ENCODE measurements around the gene FBXW7. TPM values are rescaled to one million over a fixed set of nuclear protein-coding genes. Genes with fewer than 3 reads are reported as not detected.
A peak's percentile ranks its signal among the peaks of the same experiment; 100 is the strongest.

FBXW7 gene
- total RNA-seq, 1 donor from 2014 or later = 125 TPM

DNA sequence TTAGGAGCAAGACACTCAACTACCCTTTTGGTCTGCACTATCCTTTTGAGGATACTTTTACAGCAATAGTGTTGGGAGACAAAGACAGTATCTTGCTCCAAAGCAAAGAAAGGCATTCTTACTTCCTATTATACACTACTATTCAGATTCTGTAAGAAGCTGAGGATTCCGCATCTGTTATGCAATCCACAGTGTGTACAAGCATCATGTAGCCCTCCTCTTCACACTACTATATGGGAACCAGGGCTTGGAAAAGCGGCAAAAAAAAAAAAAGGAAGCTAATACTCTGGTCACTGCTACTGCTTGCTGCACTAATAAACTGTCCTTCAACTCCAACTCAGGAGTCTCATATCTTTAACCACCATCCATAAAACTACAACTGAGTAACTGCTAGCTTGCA lies 59.1 kb downstream of the FBXW7 start:
- no peak for DNase-seq (ENCODE audit: low read depth)

GRCh38 chr4:152471251-152471792 lies 64.6 kb downstream of the FBXW7 start:
- no peak for DNase-seq (ENCODE audit: low read depth)

- no peak for DNase-seq (ENCODE audit: low read depth)
Measured at GRCh38 chr4:152468408-152468807, 67.5 kb downstream of the FBXW7 start.

- no peak for DNase-seq (ENCODE audit: low read depth)
Measured at GRCh38 chr4:152467101-152467500, 68.8 kb downstream of the FBXW7 start.

GRCh38 chr4:152464030-152464823 lies 71.7 kb downstream of the FBXW7 start:
- peak; percentile 32 for DNase-seq (ENCODE audit: low read depth)

DNA sequence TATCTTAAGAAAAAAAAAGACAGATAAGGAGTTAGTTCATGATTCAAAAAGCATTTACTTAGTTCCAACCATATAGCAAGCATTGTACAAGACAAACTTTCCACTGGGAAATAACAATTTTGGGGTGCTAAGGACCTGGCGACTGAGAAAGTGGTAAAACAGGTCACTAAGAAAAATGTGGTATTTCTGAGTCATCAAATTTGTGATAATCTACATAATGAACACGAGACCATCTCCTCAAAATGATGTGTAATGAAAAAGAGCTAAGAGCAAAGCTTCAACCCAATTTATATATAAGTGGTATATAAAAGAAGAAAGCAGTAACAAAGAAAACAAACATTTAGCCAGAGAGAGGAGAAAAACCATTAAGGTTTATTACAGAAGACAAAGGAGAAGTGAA lies 72.3 kb downstream of the FBXW7 start:
- DNase-seq (ENCODE audit: low read depth) = no peak

DNA sequence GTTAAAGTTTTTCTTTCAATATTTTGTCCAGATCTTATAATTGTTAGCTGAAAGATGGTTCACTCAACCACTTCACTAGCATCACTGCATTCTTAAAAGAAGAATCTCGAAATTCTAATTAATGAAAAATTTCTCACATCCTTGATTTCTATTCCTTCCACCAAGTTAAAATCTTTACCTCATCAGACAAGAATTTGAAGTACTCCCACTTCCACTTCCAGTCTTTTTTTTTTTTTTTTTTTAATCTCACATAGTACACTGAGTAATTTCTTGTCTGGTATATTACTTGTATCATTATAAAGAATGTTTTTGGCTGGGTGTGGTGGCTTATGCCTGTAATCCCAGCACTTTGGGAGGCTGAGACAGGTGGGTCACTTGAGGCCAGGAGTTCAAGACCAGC lies 73.2 kb downstream of the FBXW7 start:
- peak; percentile 59 for DNase-seq (ENCODE audit: low read depth)

DNA sequence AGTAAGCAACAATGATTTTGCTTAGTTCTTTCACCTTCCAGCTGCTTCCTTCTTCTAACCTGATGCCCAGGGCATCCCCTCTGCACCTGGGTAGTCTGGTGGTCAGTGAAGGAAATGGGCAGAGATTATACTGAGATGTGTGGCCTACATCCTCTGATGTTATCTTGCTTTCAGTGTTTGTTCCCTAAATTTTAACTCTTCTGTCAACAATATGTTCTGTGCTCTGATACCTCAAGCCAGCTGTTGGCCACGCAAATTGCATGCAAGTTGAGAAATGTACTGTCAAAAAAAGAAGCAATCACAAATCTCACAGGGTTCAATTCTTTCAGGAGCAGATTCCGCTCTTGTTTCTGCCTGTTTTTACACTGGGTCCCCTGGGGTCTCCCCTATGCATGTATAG lies 73.8 kb downstream of the FBXW7 start:
- no peak for DNase-seq (ENCODE audit: low read depth)

DNA sequence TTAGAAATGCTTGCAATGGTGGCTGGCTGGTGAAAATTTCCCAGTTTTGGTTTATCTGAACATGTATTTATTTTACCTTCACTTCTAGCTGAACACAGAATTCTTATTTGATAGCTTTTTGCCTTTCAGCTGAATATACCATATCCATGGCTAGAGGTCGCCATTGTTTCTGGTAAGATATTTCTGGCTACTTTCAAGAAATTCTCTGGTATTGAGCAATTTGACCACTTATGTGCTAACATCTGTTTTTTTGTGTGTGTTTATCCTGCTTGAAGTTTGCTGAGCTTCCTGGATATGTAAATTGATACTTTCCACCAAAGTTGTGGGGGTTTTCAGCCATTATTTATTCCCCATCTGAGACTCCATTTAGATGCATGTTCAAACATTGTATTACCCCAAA lies 75.4 kb downstream of the FBXW7 start:
- DNase-seq (ENCODE audit: low read depth) = peak; percentile 96

- DNase-seq (ENCODE audit: low read depth) = no peak
Measured at GRCh38 chr4:152459326-152459725, 76.6 kb downstream of the FBXW7 start.

- DNase-seq (ENCODE audit: low read depth) = peak; percentile 33
Measured at GRCh38 chr4:152458801-152459302, 77.0 kb downstream of the FBXW7 start.

DNA sequence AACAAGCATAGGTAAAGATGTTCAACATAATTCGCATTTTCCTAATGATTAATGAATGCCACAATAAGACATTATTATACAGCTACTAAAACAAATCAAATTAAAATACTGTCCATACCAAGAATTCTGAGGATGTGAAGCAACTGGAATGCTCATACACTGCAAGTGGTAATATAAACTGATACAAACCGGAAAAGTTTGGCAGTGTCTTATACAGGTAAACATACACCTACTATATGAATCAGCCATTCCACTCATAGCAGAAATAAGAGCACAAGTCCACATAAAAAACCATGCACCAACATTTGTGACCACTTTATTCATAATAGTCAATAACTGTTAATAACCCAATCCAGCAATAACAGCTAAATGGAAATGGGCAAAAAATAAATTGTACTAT lies 79.3 kb downstream of the FBXW7 start:
- no peak for DNase-seq (ENCODE audit: low read depth)

DNA sequence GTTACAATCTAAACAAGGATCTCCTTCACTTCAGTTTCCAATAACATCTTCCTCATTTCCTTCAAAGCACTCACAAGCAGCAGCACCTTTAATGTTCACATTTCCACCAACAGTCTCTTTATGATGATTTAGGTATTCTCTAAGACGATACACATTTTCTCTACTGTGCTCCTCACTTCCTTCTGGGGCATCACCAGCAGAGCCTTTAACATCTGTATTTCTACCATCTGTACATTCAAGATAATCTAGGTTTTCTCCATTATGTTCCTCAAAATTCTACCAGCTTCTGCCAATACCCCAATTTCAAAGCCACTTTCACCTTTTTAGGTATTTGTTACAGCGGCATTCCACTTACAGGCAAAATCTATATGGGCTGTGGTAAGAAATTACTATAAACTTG lies 80.6 kb downstream of the FBXW7 start:
- DNase-seq (ENCODE audit: low read depth) = no peak

DNA sequence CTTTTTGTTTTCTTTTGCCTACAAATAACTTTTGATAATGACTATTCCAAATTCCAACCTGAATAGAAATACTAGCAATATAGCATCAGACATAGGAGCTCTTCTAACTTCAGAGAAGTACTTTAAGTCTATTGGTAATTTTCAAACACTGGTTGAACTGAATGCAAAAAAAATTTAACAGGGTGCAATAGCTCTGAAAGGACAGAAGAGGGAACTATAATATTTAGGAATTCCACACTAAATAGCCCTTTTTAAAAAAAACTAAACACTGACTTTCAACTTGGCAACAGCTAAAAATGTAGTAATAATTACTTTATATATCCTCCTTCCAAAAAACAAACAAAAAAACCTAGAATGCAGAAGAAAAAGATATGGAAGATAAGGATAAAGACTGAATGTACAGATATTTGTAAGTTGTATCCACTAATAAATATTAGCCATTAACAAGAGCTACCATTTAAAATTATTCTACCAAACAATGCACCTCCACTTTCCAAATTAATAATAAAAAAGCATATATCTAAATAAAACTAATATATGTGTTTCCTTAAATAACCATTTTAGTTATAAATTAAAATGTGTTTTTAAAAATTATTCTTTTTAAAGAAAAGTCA lies 81.4 kb downstream of the FBXW7 start:
- peak; percentile 69 for DNase-seq (ENCODE audit: low read depth)

GRCh38 chr4:152451496-152451895 lies 84.4 kb downstream of the FBXW7 start:
- DNase-seq (ENCODE audit: low read depth) = peak; percentile 21

GRCh38 chr4:152448854-152449253 lies 87.0 kb downstream of the FBXW7 start:
- DNase-seq (ENCODE audit: low read depth) = no peak

DNA sequence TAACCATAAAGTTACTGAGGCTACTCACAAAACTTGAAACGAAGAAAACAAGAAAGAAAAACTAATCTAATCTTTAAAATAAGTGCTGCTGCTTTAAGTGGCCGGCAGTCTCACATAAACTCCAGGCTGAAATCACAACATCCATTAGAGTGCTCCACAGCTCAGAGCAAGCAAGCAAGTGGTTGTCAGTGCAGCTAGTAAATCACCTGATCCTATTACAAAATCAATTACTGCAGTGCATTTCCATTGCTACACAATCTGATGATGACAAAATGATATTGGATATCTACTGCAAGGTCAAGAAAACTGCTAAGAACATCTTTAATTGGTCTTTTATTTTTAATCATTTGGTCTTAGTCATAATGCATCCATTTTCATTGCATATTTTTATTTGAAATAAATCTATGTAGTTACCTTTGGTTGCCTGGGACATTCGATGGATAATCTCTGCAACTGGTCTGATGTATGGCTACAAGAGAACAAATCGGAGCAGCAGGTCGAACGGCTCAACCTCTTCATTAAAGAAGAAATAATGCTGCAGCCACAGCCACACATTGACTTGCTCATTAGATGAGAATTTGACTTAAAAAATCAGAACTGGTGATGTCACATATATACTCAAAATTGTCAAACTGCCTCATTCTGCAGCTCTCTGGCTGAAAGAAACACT lies 87.7 kb downstream of the FBXW7 start:
- DNase-seq (ENCODE audit: low read depth) = no peak

- DNase-seq (ENCODE audit: low read depth) = no peak
Measured at GRCh38 chr4:152443859-152444258, 92.0 kb downstream of the FBXW7 start.

- DNase-seq (ENCODE audit: low read depth) = no peak
Measured at GRCh38 chr4:152437561-152437960, 98.3 kb downstream of the FBXW7 start.

GRCh38 chr4:152436384-152436783 lies 99.5 kb downstream of the FBXW7 start:
- DNase-seq (ENCODE audit: low read depth) = no peak

DNA sequence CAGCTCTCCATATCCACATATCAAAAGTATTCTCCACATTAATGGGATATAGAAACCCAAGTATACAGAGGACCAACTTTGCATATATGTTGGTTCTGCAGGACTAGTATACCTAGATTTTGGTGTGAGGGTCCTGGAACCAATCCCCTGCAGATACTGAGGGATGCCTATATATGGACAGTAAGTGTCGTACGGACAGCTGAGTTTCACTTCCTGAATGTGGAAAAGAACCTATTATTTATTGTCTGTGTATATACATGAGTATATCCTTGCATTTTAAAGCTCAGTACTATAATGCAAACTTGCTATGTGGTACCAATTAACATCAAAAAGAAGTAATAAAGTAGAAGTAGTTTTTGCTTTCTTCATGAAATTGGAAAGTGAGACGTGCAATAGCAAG lies 101.9 kb downstream of the FBXW7 start:
- no peak for DNase-seq (ENCODE audit: low read depth)

DNA sequence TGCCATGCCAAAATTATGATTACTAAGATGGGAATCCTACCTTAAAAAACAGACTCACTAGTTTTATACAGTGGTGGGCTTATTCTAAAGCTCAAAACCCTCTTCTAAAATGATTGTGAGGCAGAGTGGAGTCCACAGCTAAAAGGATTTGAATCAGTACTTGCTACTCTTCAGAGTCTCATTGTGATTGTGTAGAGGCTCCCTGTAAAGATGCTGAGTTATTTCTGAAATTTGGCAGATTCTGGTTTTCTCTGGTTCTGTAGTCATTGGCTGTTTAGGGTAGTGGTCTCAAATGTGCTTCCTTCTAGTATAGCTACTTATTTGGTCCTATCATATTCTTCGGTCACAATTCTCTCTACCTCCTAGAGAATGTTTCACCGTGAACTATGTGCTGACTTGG lies 104.1 kb downstream of the FBXW7 start:
- DNase-seq (ENCODE audit: low read depth) = no peak

DNA sequence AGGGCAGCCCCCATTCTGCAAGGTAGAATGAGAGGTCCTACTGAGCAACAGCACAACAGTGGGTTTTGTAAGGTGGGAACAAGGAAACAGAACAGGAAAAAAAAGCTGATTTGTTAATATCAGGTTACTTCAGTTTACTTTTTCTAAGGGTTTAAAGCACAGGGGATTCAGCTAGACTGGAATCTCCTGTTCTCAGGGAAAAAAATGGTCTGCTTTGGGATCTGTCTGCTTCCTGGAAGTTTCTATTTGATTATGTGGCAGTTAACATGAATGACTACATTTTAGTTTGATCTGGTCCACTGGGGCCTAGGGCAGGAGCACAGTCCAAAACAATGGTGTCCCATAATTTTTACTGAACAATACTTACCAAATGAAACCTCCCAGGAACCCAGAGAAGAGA lies 104.6 kb downstream of the FBXW7 start:
- no peak for DNase-seq (ENCODE audit: low read depth)

All from renal cortical epithelial cell (primary cell).